Measurements from ENCODE around the gene PTTG1IP.

DNA sequence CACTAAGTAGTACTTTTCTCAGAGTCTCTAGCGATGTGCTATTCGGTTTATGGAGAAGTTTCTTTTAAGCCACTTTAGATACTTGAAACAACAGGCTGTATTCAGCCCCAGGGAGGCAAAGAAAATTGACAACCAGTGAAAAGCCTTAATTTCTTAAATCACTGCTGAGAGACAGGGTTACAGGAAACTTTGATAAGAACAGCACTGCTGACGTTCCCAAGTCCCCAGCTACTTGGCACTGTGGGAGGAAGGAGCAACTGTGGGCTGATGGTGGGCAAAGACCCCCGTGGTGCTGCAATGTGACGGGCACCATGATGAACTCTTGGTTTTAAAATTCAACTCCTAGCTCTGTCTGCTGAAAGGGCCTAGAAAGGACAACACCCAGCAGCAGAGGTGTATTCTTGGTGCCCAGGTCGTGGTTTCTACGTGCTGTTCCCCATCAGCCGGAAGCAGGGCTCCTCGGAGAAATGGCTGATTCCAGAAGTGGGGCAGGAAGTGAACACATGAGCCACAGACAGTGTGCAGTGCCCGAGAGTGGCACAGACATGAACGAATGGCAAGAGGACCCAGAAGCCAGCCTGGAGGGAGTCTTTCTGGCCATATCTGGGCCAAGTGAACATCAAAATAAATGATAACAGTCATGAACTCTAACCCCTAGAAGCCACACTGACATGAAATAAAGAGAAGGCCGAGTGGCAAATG lies 5.3 kb downstream of the PTTG1IP start:
- TF ChIP-seq EZH2phosphoT487 (IDR thresholded peaks at IDR 0.05; ENCODE audit: borderline replicate concordance, low read depth, low read length) (no peak), CTCF (conservative IDR thresholded peaks at IDR 0.05; ENCODE audit: low read length) (no peak)

All from OCI-LY7 (cell line).